ENCODE results near the gene UNC93A. TPM values are rescaled to one million over a fixed set of nuclear protein-coding genes. Genes with fewer than 3 reads are reported as not detected.

The UNC93A gene
- total RNA-seq, 1 donor from 2014 or later: not detected

- Histone ChIP-seq H3K9me3 (no peaks in the 10 kb centered on the region), H3K4me1 (no peaks in the 10 kb centered on the region), H3K27ac (no peak overlapping the region), H3K4me3 (no peak overlapping the region), H3K36me3 (no peaks in the 10 kb centered on the region), H3K27me3 (no peaks in the 10 kb centered on the region)
- no peak for DNase-seq (ENCODE audit: low spot score in 2 of 2)
- intact Hi-C loops (cut with DNase I): no loop called here
- TF ChIP-seq CTCF (IDR thresholded peaks at IDR 0.05): no peak
These were observed 45.9 kb downstream of the UNC93A start for GRCh38 chr6:167336844-167337630.

DNA sequence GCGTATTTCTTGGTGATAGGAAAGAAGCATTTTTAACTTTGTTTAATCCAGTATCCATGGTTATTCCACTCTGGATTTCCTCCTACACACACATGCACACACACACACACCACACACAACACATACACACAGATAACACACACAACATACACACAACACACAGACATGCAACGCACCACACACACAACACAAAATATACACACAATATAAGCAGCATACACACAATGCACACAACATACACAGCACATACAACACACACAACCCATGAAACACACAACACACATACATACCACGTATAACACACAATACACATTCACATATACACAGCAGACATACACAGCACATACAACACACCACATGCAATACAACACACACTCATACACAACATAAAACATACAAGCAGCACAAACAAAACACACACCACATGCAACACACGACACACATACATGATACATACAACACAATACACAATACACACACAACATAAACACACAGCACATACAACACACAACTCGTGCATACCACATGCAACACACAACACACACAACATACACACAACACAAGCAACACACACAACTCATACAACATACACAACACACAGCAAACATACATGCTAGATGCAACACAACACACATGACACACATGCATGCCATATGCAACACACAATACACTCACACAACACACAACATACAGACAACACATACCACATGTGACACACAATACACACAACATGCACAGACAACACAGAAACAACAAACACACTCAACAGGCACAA, 46.7 kb downstream of the UNC93A start:
- intact Hi-C loops (cut with DNase I): no loop called here
- no peak overlapping the region for H3K27ac ChIP-seq
- H3K36me3 ChIP-seq: no peaks in the 10 kb centered on the region
- no peak overlapping the region for H3K4me3 ChIP-seq
- no peaks in the 10 kb centered on the region for H3K4me1 ChIP-seq
- no peak for TF ChIP-seq CTCF (IDR thresholded peaks at IDR 0.05)
- no peaks in the 10 kb centered on the region for H3K27me3 ChIP-seq
- no peaks in the 10 kb centered on the region for H3K9me3 ChIP-seq
- DNase-seq (ENCODE audit: low spot score in 2 of 2): no peak

GRCh38 chr6:167338541-167339117, 47.5 kb downstream of the UNC93A start:
- DNase-seq (ENCODE audit: low spot score in 2 of 2): no peak
- no peaks in the 10 kb centered on the region for H3K9me3 ChIP-seq

DNA sequence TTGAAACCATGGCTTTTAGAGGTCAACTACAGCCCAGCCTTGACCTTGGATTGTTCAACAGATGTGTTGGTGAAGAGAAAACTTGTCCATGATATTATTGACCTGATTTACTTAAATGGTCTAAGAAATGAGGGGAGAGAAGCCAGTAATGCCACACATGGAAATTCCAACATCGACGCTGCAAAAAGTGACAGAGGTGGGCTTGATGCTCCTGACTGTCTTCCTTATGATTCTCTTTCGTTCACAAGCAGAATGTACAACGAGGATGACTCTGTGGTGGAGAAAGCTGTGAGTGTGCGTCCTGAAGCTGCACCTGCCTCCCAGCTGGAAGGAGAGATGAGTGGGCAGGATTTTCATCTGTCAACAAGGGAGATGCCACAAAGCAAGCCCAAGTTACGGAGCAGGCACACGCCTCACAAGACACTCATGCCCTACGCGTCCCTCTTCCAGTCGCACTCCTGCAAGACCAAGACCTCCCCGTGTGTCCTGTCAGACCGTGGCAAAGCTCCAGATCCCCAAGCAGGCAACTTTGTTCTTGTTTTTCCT, 50.0 kb downstream of the UNC93A start:
- Histone ChIP-seq H3K9me3 (no peaks in the 10 kb centered on the region), H3K4me1 (no peaks in the 10 kb centered on the region), H3K4me3 (no peak overlapping the region), H3K36me3 (no peaks in the 10 kb centered on the region), H3K27me3 (no peaks in the 10 kb centered on the region), H3K27ac (no peak overlapping the region)
- intact Hi-C loops (cut with DNase I): no loop called here
- no peak for TF ChIP-seq CTCF (IDR thresholded peaks at IDR 0.05)
- no peak for DNase-seq (ENCODE audit: low spot score in 2 of 2)

More at GRCh38 chr6:167338541-167339117, 47.5 kb downstream of the UNC93A start:
- intact Hi-C loops (cut with DNase I): no loop called here
- Histone ChIP-seq H3K27ac (no peak overlapping the region), H3K36me3 (no peaks in the 10 kb centered on the region), H3K4me1 (no peaks in the 10 kb centered on the region), H3K4me3 (no peak overlapping the region), H3K27me3 (no peaks in the 10 kb centered on the region)
- TF ChIP-seq CTCF (IDR thresholded peaks at IDR 0.05): no peak

- Histone ChIP-seq H3K9me3 (no peaks in the 10 kb centered on the region), H3K4me1 (no peaks in the 10 kb centered on the region), H3K27me3 (no peaks in the 10 kb centered on the region), H3K36me3 (no peaks in the 10 kb centered on the region), H3K27ac (no peak overlapping the region), H3K4me3 (no peak overlapping the region)
- intact Hi-C loops (cut with DNase I): no loop called here
- no peak for TF ChIP-seq CTCF (IDR thresholded peaks at IDR 0.05)
- no peak for DNase-seq (ENCODE audit: low spot score in 2 of 2)
These were observed 50.8 kb downstream of the UNC93A start for GRCh38 chr6:167341665-167342655.

Measured in ascending aorta (tissue), 2 donors.